B cell (primary cell): ENCODE results near the gene AK4. TPM values are rescaled to one million over a fixed set of nuclear protein-coding genes. Genes with fewer than 3 reads are reported as not detected.

Experiments used
- ATAC-seq: fragments of 200-7000 bp; cut with Tn5 transposase; one replicate; pipeline ENCODE4 v1.10.0; 2021; ENCODE audit warnings: low read depth, mild to moderate bottlenecking, moderate number of reproducible peaks, moderate library complexity
- CTCF ChIA-PET: fragments of 350-600 bp; sonication (Branson Sonifier 250); formaldehyde crosslinking; loops from one replicate; lab custom pipeline; 2021; ENCODE audit warnings: antibody characterized with exemption, inconsistent platforms; lab: Charles Lee
- POLR2A ChIA-PET: fragments of 350-600 bp; sonication (Branson Sonifier 250); formaldehyde crosslinking; loops from one replicate; lab custom pipeline; 2021; ENCODE audit warnings: antibody characterized with exemption; lab: Charles Lee
- DNase-seq: peaks from one replicate; pipeline ENCODE4 v3.0.0; 2013
- H2AFZ ChIP-seq: 2 replicates; pipeline ENCODE4 v1.6.1; 2012; ENCODE audit warnings: mild to moderate bottlenecking, low read depth, low read length; ENCODE audit not compliant: insufficient read depth, poor library complexity, severe bottlenecking
- H3K27ac ChIP-seq, 2 donors: 1 replicate in 1 of 2; 2 replicates in 1 of 2; pipeline ENCODE4 v1.5.1; 2012 to 2013; ENCODE audit warnings: low read length in 2 of 2, mild to moderate bottlenecking in 2 of 2, moderate library complexity in 1 of 2
- H3K27me3 ChIP-seq, 4 experiments: fragments of 200-600 bp in 1 of 4; sonication (generic) in 1 of 4; replicated peaks in 1 of 4; 1 replicate in 2 of 4; 2 replicates in 2 of 4; pipeline versions ENCODE4 v1.6.1 to v1.7.0; 2013 to 2016; ENCODE audit warnings: low read length in 3 of 4, mild to moderate bottlenecking in 2 of 4, mixed read lengths in 1 of 4, moderate library complexity in 1 of 4; ENCODE audit not compliant: insufficient read depth in 4 of 4, control insufficient read depth in 3 of 4; ENCODE audit errors: control extremely low read depth in 1 of 4
- H3K36me3 ChIP-seq, 2 experiments: replicated peaks in 1 of 2; 1 replicate in 1 of 2; 2 replicates in 1 of 2; pipeline versions ENCODE4 v1.6.1 to v1.7.1; 2013; ENCODE audit warnings: low read length in 1 of 2; ENCODE audit not compliant: insufficient read depth in 2 of 2, control insufficient read depth in 1 of 2; ENCODE audit errors: control extremely low read depth in 1 of 2, extremely low read depth in 1 of 2
- H3K4me1 ChIP-seq, 2 donors: fragments of 200-600 bp in 1 of 2; sonication (generic) in 1 of 2; 1 replicate in 1 of 2; 2 replicates in 1 of 2; pipeline versions ENCODE4 v1.5.1 to v1.6.1; 2013 to 2017; ENCODE audit warnings: low read length in 2 of 2; ENCODE audit not compliant: control insufficient read depth in 2 of 2, insufficient read depth in 2 of 2
- H3K4me2 ChIP-seq: replicated peaks from 2 replicates; pipeline ENCODE3; 2012; ENCODE audit warnings: mild to moderate bottlenecking, low read depth, low read length; ENCODE audit not compliant: poor library complexity, severe bottlenecking
- H3K4me3 ChIP-seq, 5 experiments: fragments of 200-600 bp in 1 of 5; sonication (generic) in 1 of 5; 1 replicate in 3 of 5; 2 replicates in 2 of 5; pipeline versions ENCODE4 v1.5.1 to v1.7.0; 2011 to 2016; ENCODE audit warnings: low read length in 4 of 5, mild to moderate bottlenecking in 4 of 5, low read depth in 2 of 5, control low read depth in 1 of 5, moderate library complexity in 1 of 5; ENCODE audit not compliant: insufficient read depth in 1 of 5; ENCODE audit errors: control extremely low read depth in 1 of 5, extremely low read depth in 1 of 5
- H3K79me2 ChIP-seq: fragments of 200-600 bp; sonication (generic); one replicate; pipeline ENCODE4 v1.6.0; 2016; ENCODE audit warnings: low read length; ENCODE audit not compliant: control insufficient read depth, insufficient read depth
- H3K9ac ChIP-seq: fragments of 200-600 bp; sonication (generic); 2 replicates; pipeline ENCODE4 v1.6.1; 2017; ENCODE audit warnings: mild to moderate bottlenecking, low read length, moderate library complexity
- H3K9me3 ChIP-seq, 3 donors: one replicate each; pipeline versions ENCODE4 v1.6.1 to v1.7.1; 2013; ENCODE audit warnings: low read length in 2 of 3; ENCODE audit not compliant: control insufficient read depth in 2 of 3, insufficient read depth in 1 of 3; ENCODE audit errors: control extremely low read depth in 1 of 3
- H4K20me1 ChIP-seq: 2 replicates; pipeline ENCODE4 v1.6.0; 2012; ENCODE audit warnings: mild to moderate bottlenecking, low read length; ENCODE audit not compliant: insufficient read depth, control insufficient read depth, poor library complexity, severe bottlenecking
- H3K27ac Mint-ChIP-seq: one replicate; pipeline ENCODE4 v1.8.0; 2021; ENCODE audit warnings: mixed read lengths
- H3K27me3 Mint-ChIP-seq: one replicate; pipeline ENCODE4 v1.8.0; 2021; ENCODE audit warnings: mixed read lengths
- H3K4me1 Mint-ChIP-seq: one replicate; pipeline ENCODE4 v1.8.0; 2021; ENCODE audit warnings: mixed read lengths
- H3K4me3 Mint-ChIP-seq: one replicate; pipeline ENCODE4 v1.8.0; 2021; ENCODE audit warnings: mixed read lengths
- H3K9me3 Mint-ChIP-seq: one replicate; pipeline ENCODE4 v1.8.0; 2022; ENCODE audit warnings: mixed read lengths; ENCODE audit not compliant: insufficient read depth
- CTCF ChIP-seq: fragments of 200-600 bp; IDR thresholded peaks from one replicate; pipeline ENCODE4 v1.8.0; 2022; ENCODE audit warnings: antibody characterized with exemption, mild to moderate bottlenecking
- EZH2 ChIP-seq: IDR thresholded peaks from 2 replicates; pipeline ENCODE4 v1.6.1; 2012; ENCODE audit warnings: borderline replicate concordance, low read depth, mild to moderate bottlenecking, moderate library complexity, low read length; ENCODE audit not compliant: insufficient read depth, poor library complexity, severe bottlenecking
- WGBS: methylation state at CpG from one replicate; pipeline ENCODE4 v1.1.5; 2013; ENCODE audit warnings: missing lambda C conversion rate; ENCODE audit not compliant: insufficient coverage; 5-methylcytosine and 5-hydroxymethylcytosine counted together
- intact Hi-C: fragments of 100-400 bp; cut with micrococcal nuclease; formaldehyde crosslinking; loops from one replicate; pipeline ENCODE4 v1.10.0; 2022
- polyA plus RNA-seq: library from polyadenylated mRNA; depleted of rRNA; stranded (reverse); fragments of >200 nt; gene quantifications from 2 replicates; pipeline ENCODE4 v1.2.3, GENCODE V29; 2012
- total RNA-seq, 2 donors: library from RNA; stranded (reverse); fragments of 120-200 nt in 1 of 2; gene quantifications; 1 replicate in 1 of 2; 2 replicates in 1 of 2; pipeline versions ENCODE4 v1.2.3 to v1.2.4, GENCODE V29; 2013 to 2022

The AK4 gene
- total and polyA plus RNA-seq, 2 donors (not counting 1 experiment from before 2014, with no cell fraction given), result 0.34 TPM; not detected in 1

GRCh38 chr1:65153635-65154034, 5.6 kb downstream of the AK4 start:
- peaks cover 0 to 12% (median 8%) of the 10 kb centered on the region in 4 experiments for H3K27me3 ChIP-seq
- no peak overlapping the region for H3K4me3 Mint-ChIP-seq
- H3K9ac ChIP-seq, result no peak overlapping the region
- CTCF ChIA-PET, result no interaction called here
- H3K36me3 ChIP-seq, result no peaks in the 10 kb centered on the region
- ATAC-seq (no peak), DNase-seq (no peak)
- H3K4me1 ChIP-seq, result peaks cover 5 to 8% of the 10 kb centered on the region in 2 donors
- peaks cover 28% of the 10 kb centered on the region for H3K27me3 Mint-ChIP-seq
- no peak overlapping the region for H3K4me2 ChIP-seq
- WGBS, result 95% methylated on average over 3 of the region's 4 CpGs
- intact Hi-C loops, result no loop called here
- no peaks in the 10 kb centered on the region for H3K79me2 ChIP-seq
- peaks cover 10% of the 10 kb centered on the region for H3K4me1 Mint-ChIP-seq
- H2AFZ ChIP-seq, result no peak overlapping the region
- H3K27ac Mint-ChIP-seq, result no peak overlapping the region
- H3K4me3 ChIP-seq, result no peak overlapping the region
- POLR2A ChIA-PET, result no interaction called here
- no peaks in the 10 kb centered on the region for H4K20me1 ChIP-seq
- no peak overlapping the region for H3K27ac ChIP-seq
- TF ChIP-seq EZH2 (no peak), CTCF (no peak)
- no peaks in the 10 kb centered on the region for H3K9me3 ChIP-seq
- H3K9me3 Mint-ChIP-seq, result no peaks in the 10 kb centered on the region

GRCh38 chr1:65156910-65157545, 9.0 kb downstream of the AK4 start:
- no peak overlapping the region for H3K4me3 Mint-ChIP-seq
- Histone ChIP-seq H3K27ac (no peak overlapping the region), H3K36me3 (no peaks in the 10 kb centered on the region), H4K20me1 (no peaks in the 10 kb centered on the region), H3K4me3 (no peak overlapping the region), H3K79me2 (no peaks in the 10 kb centered on the region), H3K9ac (no peak overlapping the region), H3K4me1 (no peaks in the 10 kb centered on the region), H2AFZ (no peak overlapping the region), H3K27me3 (no peaks in the 10 kb centered on the region), H3K4me2 (no peak overlapping the region), H3K9me3 (no peaks in the 10 kb centered on the region)
- H3K27ac Mint-ChIP-seq, result no peak overlapping the region
- CTCF ChIA-PET, result no interaction called here
- 92% methylated on average over 1 of the region's 2 CpGs for WGBS
- ATAC-seq (no peak), DNase-seq (no peak)
- POLR2A ChIA-PET, result no interaction called here
- no peaks in the 10 kb centered on the region for H3K4me1 Mint-ChIP-seq
- intact Hi-C loops, result no loop called here
- H3K9me3 Mint-ChIP-seq, result no peaks in the 10 kb centered on the region
- TF ChIP-seq EZH2 (no peak), CTCF (no peak)
- peaks cover 5% of the 10 kb centered on the region for H3K27me3 Mint-ChIP-seq
